Islet precursor cell (in vitro differentiated cells): ENCODE data around the gene LIN7B.
"Not testable (repeated sequence)": the region's sequence is repeated elsewhere in the genome, so short reads cannot be mapped to it uniquely, and the experiment has no call there.

ENCODE experiments used
- DNase-seq: peaks from one replicate; pipeline ENCODE4 v3.0.0-alpha.2; 2018

Gene LIN7B

GRCh38 chr19:49119411-49120324 is 5.5 kb downstream of the LIN7B start, which contains the start of gene PPFIA3:
TSS of gene PPFIA3 (plus strand) at chr19:49119544. CDS start at chr19:49127874, 8,330 bp downstream.
- peak; percentile 91 for DNase-seq

GRCh38 chr19:49120325-49120683 is 6.1 kb downstream of the LIN7B start:
- no peak for DNase-seq

DNA sequence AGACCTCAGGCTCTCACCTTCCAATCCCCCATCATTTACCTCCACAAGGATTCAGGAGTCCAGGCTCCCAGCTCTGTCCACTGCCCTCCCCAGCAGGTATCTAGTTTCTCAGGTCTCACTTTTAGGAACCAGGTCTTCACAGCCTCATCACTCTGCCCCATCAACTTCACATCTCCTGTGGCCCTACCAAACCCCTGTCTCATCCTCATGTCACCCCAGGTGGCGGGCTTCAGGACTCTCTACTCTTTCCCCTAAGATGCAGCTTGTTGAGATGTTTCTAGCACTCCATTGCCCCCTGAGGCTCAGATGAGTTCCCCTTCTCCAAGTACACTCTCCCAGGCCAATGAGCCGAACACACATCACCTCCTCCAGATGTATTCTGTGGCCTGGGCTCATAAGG is 6.7 kb downstream of the LIN7B start:
- DNase-seq = no peak

GRCh38 chr19:49121841-49122240 is 7.7 kb downstream of the LIN7B start:
- not testable (repeated sequence) for DNase-seq

DNA sequence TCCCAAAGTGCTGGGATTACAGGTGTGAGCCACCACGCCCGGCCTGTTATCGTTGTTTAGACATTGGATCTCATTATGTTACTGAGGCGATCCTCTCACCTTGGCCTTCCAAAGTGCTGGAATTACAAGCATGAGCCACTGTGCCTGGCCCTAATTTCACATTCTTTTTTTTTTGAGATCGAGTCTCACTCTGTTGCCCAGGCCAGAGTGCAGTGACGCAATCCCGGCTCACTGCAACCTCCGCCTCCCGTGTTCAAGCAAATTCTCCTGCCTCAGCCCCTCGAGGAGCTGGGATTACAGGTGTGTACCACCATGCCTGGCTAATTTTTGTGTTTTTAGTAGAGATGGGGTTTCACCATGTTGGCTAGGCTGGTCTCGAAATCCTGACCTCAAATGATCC is 9.1 kb downstream of the LIN7B start:
- DNase-seq = not testable (repeated sequence)

GRCh38 chr19:49125025-49125731 is 11.0 kb downstream of the LIN7B start:
- DNase-seq = peak; percentile 80

GRCh38 chr19:49126575-49126974 is 12.4 kb downstream of the LIN7B start:
- DNase-seq = no peak

- not testable (repeated sequence) for DNase-seq
These were observed 13.1 kb downstream of the LIN7B start for GRCh38 chr19:49127225-49127624.

DNA sequence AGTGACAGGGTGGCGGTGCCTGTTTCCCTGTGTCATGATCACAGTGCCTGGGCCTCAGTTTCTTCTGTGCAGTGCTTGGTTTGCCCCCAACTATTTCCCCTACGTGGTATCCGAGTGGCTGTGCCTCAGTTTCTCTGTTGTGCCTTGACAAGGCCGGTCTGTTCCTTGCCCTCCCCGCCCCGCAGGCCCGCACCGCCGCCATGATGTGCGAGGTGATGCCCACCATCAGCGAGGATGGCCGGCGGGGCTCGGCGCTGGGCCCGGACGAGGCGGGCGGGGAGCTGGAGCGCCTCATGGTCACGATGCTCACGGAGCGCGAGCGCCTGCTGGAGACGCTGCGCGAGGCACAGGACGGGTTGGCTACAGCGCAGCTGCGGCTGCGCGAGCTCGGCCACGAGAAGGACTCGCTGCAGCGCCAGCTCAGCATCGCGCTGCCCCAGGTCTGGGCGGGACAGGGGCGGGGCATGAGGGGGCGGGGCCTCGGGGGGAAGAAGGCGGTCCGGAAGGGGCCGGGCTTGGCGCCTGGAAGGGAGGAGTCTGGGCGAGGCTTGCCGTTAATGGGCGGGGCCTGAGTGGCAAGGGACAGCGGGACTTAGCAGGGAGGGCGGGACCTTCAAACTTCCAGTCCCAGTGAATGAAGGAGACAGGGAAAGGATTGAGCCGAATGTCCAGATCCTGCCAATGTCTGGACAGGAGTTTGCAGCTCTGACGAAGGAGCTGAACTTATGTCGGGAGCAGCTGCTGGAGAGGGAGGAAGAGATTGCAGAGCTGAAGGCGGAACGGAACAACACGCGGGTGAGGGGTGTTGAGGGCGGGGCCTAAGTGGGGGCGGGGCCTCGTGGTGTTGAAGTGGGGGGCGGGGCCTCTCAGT is 13.7 kb downstream of the LIN7B start:
- peak; percentile 99 for DNase-seq

DNA sequence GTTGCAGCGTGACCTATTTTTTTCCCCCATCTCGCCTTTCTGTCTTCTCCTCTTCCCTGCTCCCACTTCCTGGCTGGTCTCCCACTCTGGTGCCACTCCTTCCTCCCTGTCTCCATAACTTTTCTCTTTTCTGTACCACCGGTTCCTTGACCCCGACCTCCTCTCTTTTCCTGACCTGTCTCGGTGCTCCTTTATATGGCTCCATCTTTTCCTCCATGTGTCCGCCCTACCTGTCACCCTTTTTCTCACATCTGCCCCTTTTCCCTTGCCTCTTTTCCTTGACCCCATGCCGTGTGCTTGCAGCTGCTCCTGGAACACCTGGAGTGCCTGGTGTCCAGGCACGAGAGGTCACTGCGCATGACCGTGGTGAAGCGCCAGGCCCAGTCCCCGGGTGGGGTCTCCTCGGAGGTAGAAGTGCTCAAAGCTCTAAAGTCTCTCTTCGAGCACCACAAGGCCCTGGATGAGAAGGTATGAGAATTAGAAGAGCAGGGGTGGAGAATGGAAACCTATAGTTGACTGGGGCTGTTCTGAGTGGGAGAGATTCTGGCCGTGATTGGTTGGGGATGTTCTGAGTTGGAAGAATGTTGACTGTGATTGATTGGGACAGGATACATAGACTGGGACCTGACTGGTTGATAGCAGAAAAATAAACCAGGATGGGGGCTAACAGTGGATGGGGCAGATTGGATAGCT is 14.5 kb downstream of the LIN7B start:
- no peak for DNase-seq

DNA sequence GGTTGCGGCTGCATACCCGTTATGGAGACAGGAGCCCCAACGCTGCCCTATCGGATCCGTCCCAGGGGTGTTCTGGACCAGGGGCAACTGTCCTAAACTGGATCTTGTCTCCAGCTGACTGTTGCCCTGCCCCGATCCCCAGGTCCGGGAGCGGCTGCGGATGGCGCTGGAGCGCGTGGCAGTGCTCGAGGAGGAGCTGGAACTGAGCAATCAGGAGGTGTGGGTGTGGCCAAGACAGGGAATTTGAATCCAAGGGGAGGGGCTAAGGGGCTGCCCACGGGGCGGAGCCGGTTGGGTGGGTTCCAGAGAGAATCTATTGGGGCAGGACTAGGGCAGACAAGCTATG is 15.0 kb downstream of the LIN7B start:
- no peak for DNase-seq

GRCh38 chr19:49130325-49130724 is 16.2 kb downstream of the LIN7B start:
- no peak for DNase-seq

- DNase-seq = peak; percentile 75
These were observed 18.9 kb downstream of the LIN7B start for GRCh38 chr19:49132974-49133609.

DNA sequence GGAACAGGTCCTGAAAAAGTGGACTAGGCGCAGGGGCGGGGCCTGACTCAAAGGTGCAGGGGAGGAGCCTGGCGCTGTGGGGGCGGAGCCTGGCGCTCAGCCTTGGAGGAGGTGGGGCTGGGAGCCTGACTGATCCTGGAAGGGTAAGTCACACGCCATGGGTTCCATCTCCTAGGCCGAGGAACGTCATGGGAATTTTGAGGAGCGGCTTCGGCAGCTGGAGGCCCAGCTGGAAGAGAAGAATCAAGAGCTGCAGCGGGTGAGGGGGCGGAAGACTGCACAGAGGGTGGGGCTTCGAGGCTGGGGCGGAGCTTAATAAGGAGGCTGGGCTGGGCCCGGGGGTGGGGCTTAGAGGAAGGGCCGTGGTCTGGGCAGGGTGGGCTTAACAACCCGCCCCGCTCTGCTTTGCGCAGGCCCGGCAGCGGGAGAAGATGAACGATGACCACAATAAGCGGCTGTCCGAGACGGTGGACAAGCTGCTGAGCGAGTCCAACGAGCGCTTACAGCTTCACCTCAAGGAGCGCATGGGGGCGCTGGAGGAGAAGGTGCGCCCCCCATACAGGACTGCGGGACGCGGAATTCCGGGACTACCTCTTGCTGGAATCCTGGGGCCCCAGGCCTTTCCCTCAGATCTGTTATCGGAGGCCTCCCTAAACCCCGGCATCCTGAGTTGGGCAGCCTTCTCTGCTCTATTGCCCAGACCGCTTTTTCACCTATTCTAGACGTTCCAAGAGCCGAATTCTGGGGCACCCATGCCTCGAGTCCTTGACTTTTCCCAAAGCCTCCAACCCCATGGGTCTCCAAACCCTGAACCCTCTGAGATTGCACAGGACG is 19.7 kb downstream of the LIN7B start:
- peak; percentile 85 for DNase-seq

GRCh38 chr19:49135686-49136085 is 21.5 kb downstream of the LIN7B start:
- no peak for DNase-seq

GRCh38 chr19:49136771-49137171 is 22.6 kb downstream of the LIN7B start:
- no peak for DNase-seq

GRCh38 chr19:49140951-49141350 is 26.8 kb downstream of the LIN7B start:
- DNase-seq = no peak

- DNase-seq = no peak
These were observed 27.2 kb downstream of the LIN7B start for GRCh38 chr19:49141352-49141751.

DNA sequence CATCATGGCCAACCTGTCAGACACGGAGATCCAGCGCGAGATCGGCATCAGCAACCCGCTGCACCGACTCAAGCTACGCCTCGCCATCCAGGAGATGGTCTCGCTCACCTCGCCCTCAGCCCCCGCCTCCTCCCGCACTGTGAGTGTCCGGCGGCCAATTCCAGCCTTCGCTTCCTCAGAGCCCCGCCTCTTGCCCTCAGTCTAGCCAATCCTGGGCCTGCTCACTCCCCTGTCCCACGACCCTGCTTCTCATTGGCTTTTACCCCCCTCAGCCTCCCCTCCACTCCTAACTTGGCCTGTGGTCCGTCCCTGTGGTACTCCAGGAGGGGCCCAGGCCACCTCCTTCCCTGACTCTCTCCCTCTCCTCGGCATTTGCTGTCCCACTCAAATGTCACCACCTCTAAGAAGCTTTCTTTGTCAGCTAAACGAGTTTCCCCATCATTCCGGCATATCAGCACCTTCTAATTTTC is 28.7 kb downstream of the LIN7B start:
- DNase-seq = peak; percentile 98

DNA sequence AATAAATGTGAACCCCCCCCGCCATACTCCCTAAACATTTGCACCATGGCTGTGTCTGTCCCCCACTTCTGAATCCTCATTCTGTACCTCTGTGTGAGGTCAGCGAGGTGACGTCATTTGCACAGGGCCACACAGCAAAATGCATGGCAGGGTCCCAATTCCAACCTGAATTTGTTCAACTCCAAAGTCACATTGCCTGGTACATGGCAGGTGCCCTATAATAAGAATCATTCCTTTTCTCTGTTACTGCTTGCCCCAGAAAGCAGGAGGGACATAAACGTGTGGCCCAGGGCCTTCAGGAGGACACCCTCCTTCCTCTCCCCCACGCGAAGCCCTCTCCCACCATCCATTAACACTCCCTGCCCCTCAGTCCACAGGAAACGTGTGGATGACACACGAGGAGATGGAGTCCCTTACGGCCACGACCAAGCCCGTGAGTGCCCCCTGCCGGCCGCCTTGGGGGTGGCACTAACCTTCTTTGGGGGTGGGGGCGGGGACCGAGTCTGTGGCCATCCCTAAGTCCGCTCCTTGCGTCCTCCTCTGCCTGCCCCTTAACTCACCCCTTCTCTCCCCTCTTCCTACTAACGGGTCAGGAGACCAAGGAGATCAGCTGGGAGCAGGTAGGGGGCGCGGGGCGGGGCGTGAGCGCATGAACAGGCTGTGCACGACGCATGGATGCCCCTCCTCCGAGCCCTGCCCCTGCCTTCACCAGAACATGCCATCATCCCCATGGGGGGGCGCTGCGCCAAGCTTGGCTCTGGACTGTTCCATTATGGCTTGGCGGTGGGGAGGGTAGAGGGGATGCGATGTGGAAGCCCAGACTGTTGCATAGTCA is 31.6 kb downstream of the LIN7B start:
- peak; percentile 96 for DNase-seq
